ENCODE measurements around the gene KDELR1. TPM values are rescaled to one million over a fixed set of nuclear protein-coding genes. Genes with fewer than 3 reads are reported as not detected.

Gene KDELR1
- total and polyA plus RNA-seq, 4 donors: 101 to 156 (median 125) TPM

GRCh38 chr19:48382286-48382685, 9.1 kb downstream of the KDELR1 start:
- Histone ChIP-seq H3K9ac (ENCODE audit: insufficient read depth in 1 of 2, low read length in 2 of 2) (no peak overlapping the region), H3K27me3 (ENCODE audit: control insufficient read depth in 3 of 3, insufficient read depth in 3 of 3, low read length in 2 of 3) (no peaks in the 10 kb centered on the region), H3K36me3 (ENCODE audit: control insufficient read depth in 4 of 4, insufficient read depth in 4 of 4, low read length in 4 of 4) (peaks cover 19 to 38% (median 34%) of the 10 kb centered on the region in 4 donors), H3K27ac (ENCODE audit: low read depth in 1 of 2, low read length in 1 of 2) (no peak overlapping the region), H3K4me3 (no peak overlapping the region), H3K4me1 (ENCODE audit: control insufficient read depth in 5 of 5, insufficient read depth in 5 of 5, low read length in 5 of 5) (no peaks in the 10 kb centered on the region), H3K9me3 (ENCODE audit: control insufficient read depth in 4 of 4, insufficient read depth in 3 of 4, low read length in 3 of 4) (no peaks in the 10 kb centered on the region)
- DNase-seq (no peak), ATAC-seq (ENCODE audit: insufficient read depth, low FRiP score) (no peak)
- TF ChIP-seq CTCF (IDR thresholded peaks at IDR 0.05; ENCODE audit: control extremely low read depth, extremely low read depth): no peak
- 88 to 91% methylated on average over 8 of the region's 8 CpGs for WGBS, 2 donors

- Histone ChIP-seq H3K27me3 (ENCODE audit: control insufficient read depth in 3 of 3, insufficient read depth in 3 of 3, low read length in 2 of 3) (no peaks in the 10 kb centered on the region), H3K9me3 (ENCODE audit: control insufficient read depth in 4 of 4, insufficient read depth in 3 of 4, low read length in 3 of 4) (no peaks in the 10 kb centered on the region), H3K9ac (ENCODE audit: insufficient read depth in 1 of 2, low read length in 2 of 2) (no peak overlapping the region), H3K27ac (ENCODE audit: low read depth in 1 of 2, low read length in 1 of 2) (no peak overlapping the region), H3K4me3 (no peak overlapping the region), H3K4me1 (ENCODE audit: control insufficient read depth in 5 of 5, insufficient read depth in 5 of 5, low read length in 5 of 5) (no peaks in the 10 kb centered on the region), H3K36me3 (ENCODE audit: control insufficient read depth in 4 of 4, insufficient read depth in 4 of 4, low read length in 4 of 4) (peaks cover 16 to 37% (median 29%) of the 10 kb centered on the region in 4 donors)
- no peak for TF ChIP-seq CTCF (IDR thresholded peaks at IDR 0.05; ENCODE audit: control extremely low read depth, extremely low read depth)
- DNase-seq (no peak), ATAC-seq (ENCODE audit: insufficient read depth, low FRiP score) (no peak)
- WGBS, 2 donors: 93% methylated on average over 11 of the region's 11 CpGs
Observed at GRCh38 chr19:48381178-48381950, 10.0 kb downstream of the KDELR1 start.

GRCh38 chr19:48379058-48379457, 12.3 kb downstream of the KDELR1 start:
- ATAC-seq (ENCODE audit: insufficient read depth, low FRiP score) (no peak), DNase-seq (no peak)
- 77 to 83% methylated on average over 5 of the region's 5 CpGs for WGBS, 2 donors
- no peak overlapping the region for H3K4me3 ChIP-seq
- no peak for TF ChIP-seq CTCF (IDR thresholded peaks at IDR 0.05; ENCODE audit: control extremely low read depth, extremely low read depth)
- H3K9ac ChIP-seq (ENCODE audit: insufficient read depth in 1 of 2, low read length in 2 of 2): no peak overlapping the region
- H3K36me3 ChIP-seq (ENCODE audit: control insufficient read depth in 4 of 4, insufficient read depth in 4 of 4, low read length in 4 of 4): peaks cover 9 to 21% (median 15%) of the 10 kb centered on the region in 4 donors
- H3K4me1 ChIP-seq (ENCODE audit: control insufficient read depth in 5 of 5, insufficient read depth in 5 of 5, low read length in 5 of 5): no peaks in the 10 kb centered on the region
- H3K27ac ChIP-seq (ENCODE audit: low read depth in 1 of 2, low read length in 1 of 2): no peak overlapping the region
- H3K27me3 ChIP-seq (ENCODE audit: control insufficient read depth in 3 of 3, insufficient read depth in 3 of 3, low read length in 2 of 3): no peaks in the 10 kb centered on the region
- no peaks in the 10 kb centered on the region for H3K9me3 ChIP-seq (ENCODE audit: control insufficient read depth in 4 of 4, insufficient read depth in 3 of 4, low read length in 3 of 4)
